Measurements from ENCODE around the gene CYTH3. TPM values are rescaled to one million over a fixed set of nuclear protein-coding genes. Genes with fewer than 3 reads are reported as not detected.

CYTH3 gene
- polyA plus RNA-seq, 2 of the 4 experiments (the other 2 are of a cell fraction) = 18.6 to 24.2 TPM

DNA sequence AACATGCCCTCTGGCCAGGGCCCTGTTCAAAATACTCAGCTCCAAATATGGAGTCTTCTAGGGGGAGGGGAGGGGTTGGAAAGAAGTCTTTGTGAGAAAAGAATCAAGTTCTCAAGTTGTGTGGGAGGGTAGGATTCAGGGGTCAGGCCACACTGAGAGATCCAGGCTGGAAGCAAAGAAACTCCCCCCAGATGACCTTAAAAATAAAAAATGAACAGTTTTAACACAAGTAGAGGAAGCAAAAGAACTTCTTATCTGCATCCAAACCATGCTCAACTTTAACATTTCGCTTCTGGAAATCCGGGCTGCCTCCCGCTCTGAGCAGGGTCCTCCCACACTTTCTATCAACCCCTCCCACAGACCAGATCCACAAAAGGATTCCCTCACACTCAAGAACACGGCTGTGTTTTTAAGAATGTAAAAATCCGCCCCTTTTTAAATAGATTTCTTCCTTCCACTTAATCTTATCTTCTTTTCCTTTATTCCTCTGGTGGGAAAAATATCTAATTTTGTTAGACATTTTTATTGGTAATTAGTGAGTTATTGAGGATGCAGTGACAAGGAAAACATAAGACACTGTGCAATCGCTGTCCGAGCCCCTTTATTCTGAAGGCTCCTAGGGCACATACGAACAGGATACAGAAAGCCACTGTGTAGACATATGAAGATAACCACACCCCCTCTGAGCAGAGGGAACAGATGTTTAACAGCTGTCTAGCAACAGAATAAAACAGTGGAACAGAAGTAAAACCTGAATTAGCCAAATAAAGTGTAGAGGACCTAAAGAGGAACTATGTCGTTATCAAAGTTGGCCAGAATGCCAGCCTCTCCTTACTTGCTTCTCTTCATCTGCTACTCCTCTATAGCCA, 43.8 kb downstream of the CYTH3 start:
- ATAC-seq (peak in 1 of 2 experiments; percentile 13; a peak in 1 of 6 replicates), FAIRE-seq (no peak), DNase-seq (ENCODE audit: low read depth in 1 of 2, low spot score in 1 of 2) (no peak)
- H3K4me2 ChIP-seq = peak overlapping the region; percentile 21; the same call in 1 of the 3 replicates
- no peaks in the 10 kb centered on the region for H3K9me3 ChIP-seq
- H3K4me1 ChIP-seq = peaks cover 67% of the 10 kb centered on the region
- WGBS (ENCODE audit: missing lambda C conversion rate) = 91% methylated on average over 9 of the region's 9 CpGs
- TF ChIP-seq JUNB (IDR thresholded peaks at IDR 0.05) = no peak
- TF ChIP-seq, protein P1, sequence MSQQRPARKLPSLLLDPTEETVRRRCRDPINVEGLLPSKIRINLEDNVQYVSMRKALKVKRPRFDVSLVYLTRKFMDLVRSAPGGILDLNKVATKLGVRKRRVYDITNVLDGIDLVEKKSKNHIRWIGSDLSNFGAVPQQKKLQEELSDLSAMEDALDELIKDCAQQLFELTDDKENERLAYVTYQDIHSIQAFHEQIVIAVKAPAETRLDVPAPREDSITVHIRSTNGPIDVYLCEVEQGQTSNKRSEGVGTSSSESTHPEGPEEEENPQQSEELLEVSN (IDR thresholded peaks at IDR 0.05; ENCODE audit: borderline replicate concordance, low read depth) = no peak
- TF ChIP-seq RNF2 (IDR thresholded peaks at IDR 0.05; ENCODE audit: borderline replicate concordance, low read depth) = no peak
- no peak for TF ChIP-seq CBX2 (IDR thresholded peaks at IDR 0.05; ENCODE audit: borderline replicate concordance, low read depth)
- TF ChIP-seq, protein P2, sequence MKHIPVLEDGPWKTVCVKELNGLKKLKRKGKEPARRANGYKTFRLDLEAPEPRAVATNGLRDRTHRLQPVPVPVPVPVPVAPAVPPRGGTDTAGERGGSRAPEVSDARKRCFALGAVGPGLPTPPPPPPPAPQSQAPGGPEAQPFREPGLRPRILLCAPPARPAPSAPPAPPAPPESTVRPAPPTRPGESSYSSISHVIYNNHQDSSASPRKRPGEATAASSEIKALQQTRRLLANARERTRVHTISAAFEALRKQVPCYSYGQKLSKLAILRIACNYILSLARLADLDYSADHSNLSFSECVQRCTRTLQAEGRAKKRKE (CRISPR knock-in tag; IDR thresholded peaks at IDR 0.05; ENCODE audit: low read depth) = no peak
- TF ChIP-seq MAZ (IDR thresholded peaks at IDR 0.05; ENCODE audit: borderline replicate concordance, low read depth, low read length) = no peak
- no peak for TF ChIP-seq RCOR1 (IDR thresholded peaks at IDR 0.05; ENCODE audit: low read depth, low read length)
- TF ChIP-seq USF2 (IDR thresholded peaks at IDR 0.05) = no peak
- TF ChIP-seq FOSB (CRISPR knock-in tag; IDR thresholded peaks at IDR 0.05) = no peak
- TF ChIP-seq ZSCAN20 (CRISPR knock-in tag; IDR thresholded peaks at IDR 0.05) = no peak
- TF ChIP-seq, protein P3, sequence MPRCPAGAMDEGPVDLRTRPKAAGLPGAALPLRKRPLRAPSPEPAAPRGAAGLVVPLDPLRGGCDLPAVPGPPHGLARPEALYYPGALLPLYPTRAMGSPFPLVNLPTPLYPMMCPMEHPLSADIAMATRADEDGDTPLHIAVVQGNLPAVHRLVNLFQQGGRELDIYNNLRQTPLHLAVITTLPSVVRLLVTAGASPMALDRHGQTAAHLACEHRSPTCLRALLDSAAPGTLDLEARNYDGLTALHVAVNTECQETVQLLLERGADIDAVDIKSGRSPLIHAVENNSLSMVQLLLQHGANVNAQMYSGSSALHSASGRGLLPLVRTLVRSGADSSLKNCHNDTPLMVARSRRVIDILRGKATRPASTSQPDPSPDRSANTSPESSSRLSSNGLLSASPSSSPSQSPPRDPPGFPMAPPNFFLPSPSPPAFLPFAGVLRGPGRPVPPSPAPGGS (IDR thresholded peaks at IDR 0.05) = no peak
- TF ChIP-seq GATA3 (IDR thresholded peaks at IDR 0.05; ENCODE audit: borderline replicate concordance) = no peak
- TF ChIP-seq SMC3 (IDR thresholded peaks at IDR 0.05) = no peak
- ChIA-PET POLR2A (no interaction called here), CTCF (interaction anchor here (0.8 to 1.0 kb wide), 3 partner anchors 11 to 94 kb away, joined by 3 to 4 read pairs (median 4); no protein-coding TSS in a partner anchor)
- H3K27ac ChIP-seq = no peak overlapping the region
- no peak overlapping the region for H3K4me3 ChIP-seq

DNA sequence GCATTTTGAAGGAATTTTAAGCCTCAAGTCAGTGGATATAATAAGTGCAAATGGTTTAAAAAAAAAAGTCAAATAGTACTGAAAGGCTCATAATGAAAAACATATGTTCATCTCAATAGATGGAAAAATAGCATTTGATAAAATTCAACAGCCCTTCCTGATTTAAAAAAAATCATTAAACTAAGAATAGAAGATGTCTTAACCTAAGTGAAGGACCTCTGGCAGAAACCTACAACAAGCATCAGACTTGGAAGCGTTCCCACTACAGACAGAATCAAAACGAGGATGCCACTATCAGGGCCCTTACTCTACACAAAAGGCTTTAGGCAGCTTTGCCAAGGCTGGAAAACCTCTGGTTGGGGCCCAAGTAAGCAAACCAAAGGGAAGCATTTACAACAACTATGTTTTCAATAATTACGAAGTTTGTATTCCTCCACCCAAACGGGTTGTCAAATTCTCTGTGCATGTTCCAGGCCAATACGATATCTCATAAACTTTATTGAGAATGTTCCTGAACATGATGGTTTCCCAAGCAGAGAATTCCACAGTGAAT, 45.1 kb downstream of the CYTH3 start:
- CTCF ChIA-PET = interaction anchor here (0.8 to 0.9 kb wide), 2 partner anchors 19 to 95 kb away, joined by 3 to 4 read pairs; no protein-coding TSS in a partner anchor
- H3K9me3 ChIP-seq = no peaks in the 10 kb centered on the region
- no peak overlapping the region for H3K4me3 ChIP-seq
- DNase-seq (ENCODE audit: low read depth in 1 of 2, low spot score in 1 of 2) = no peak
- 79% methylated on average over 5 of the region's 5 CpGs for WGBS (ENCODE audit: missing lambda C conversion rate)
- peaks cover 69% of the 10 kb centered on the region for H3K4me1 ChIP-seq
- POLR2A ChIA-PET = no interaction called here
- no peak for ATAC-seq
- no peak overlapping the region for H3K4me2 ChIP-seq
- no peak for TF ChIP-seq ESRRA (IDR thresholded peaks at IDR 0.05; ENCODE audit: borderline replicate concordance, low read length)
- no peak for TF ChIP-seq RARB (CRISPR knock-in tag; IDR thresholded peaks at IDR 0.05)
- TF ChIP-seq BHLHE40 (IDR thresholded peaks at IDR 0.05; ENCODE audit: low read depth, low read length) = no peak
- TF ChIP-seq RFX5 (IDR thresholded peaks at IDR 0.05) = no peak
- TF ChIP-seq, protein P2 (CRISPR knock-in tag; IDR thresholded peaks at IDR 0.05; ENCODE audit: low read depth) = no peak
- H3K27ac ChIP-seq = peak overlapping the region in 1 of 2 experiments; percentile 38; a peak in 3 of 6 replicates
- FAIRE-seq = no peak

Measured in A549 (cell line).